ENCODE measurements around the gene GALNT2.

The GALNT2 gene

DNA sequence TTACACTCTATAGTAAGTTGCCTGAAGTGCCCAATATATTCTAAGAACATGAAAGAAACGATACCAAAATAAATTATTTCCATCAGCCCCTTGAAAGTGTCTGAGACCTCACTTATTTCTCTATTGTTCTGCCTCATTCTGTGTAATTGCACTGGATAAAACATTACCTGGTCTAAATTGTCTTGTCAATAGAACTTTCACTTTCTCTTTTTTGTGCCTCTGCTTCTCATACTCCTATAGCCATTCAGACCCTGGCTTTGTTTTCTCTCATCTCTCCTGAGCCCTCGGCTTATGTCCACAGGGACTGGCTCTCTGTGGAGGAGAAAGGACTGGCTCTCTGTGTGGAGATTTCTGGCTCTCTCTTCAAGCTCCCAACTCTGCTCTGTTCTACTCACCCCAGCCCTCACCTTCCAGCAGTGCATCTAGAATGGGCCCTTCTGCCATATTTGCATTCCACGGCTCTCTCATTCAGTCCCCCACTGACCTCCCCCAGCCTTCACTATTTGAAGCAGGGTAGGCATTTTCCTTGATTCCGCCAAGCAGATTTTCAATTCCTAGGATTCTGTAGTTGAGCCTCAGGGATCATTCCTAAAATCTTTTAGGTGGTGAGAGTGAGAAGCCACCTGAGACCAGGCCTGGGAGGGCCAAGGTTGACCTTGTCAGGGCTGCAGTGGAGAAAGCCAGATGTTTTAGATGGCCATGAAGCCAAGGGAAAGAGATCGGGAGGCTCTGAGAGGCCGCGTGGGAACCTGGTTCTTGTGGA lies 15.9 kb upstream of the GALNT2 start:
- DNase-seq (ENCODE audit: low spot score), result no peak

DNA sequence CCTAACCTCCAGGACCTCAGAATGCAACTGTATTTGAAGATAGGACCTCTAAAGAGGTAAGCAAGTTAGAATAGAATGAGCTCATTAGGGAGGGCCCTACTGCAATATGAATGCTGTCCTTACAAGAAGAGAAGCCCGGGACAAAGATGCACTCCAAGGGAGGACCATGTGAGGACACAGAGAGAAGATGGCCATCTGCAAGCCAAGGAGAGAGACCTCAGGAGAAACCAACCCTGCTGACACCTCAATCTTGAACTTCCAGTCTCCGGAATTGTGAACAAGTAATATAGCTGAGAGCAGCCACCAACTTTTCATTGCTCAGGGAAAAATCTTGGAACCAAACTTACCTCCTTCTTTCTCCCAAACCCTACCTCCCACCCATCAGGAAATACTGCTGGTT lies 15.0 kb upstream of the GALNT2 start:
- no peak for DNase-seq (ENCODE audit: low spot score)

- DNase-seq (ENCODE audit: low spot score), result no peak
Observed at GRCh38 chr1:230052665-230053064, 14.4 kb upstream of the GALNT2 start.

DNA sequence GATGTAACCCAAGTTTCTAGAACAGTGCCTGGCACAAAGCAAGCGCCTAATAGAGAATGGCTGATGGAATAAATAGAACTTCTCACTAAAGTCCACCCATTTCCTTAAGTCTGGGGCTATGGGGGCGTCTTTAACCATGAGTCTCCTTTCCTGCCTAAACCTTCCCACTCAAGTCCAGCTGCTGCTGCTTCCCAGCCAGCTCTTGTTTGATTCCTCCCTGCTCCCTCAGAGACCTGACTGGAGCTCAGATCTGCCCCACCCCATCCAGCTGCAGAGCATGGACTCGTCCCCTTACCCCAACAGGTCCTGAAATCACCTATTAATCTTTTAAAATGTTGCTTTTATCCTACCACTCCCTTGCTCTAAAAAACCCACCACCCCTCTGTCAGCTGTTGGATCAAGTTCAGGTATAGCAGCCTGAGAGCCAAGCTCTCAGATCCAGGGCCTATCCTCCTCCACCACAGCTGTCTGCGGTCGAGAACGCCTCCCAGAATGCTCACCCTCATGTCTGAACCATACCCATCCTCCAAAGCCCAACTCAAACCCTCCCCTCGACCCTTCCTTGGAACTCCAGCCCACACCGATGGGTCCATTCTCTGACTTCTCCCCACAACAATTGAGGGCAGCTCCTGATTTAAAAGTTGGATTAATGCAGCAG lies 12.8 kb upstream of the GALNT2 start:
- DNase-seq (ENCODE audit: low spot score), result no peak

DNA sequence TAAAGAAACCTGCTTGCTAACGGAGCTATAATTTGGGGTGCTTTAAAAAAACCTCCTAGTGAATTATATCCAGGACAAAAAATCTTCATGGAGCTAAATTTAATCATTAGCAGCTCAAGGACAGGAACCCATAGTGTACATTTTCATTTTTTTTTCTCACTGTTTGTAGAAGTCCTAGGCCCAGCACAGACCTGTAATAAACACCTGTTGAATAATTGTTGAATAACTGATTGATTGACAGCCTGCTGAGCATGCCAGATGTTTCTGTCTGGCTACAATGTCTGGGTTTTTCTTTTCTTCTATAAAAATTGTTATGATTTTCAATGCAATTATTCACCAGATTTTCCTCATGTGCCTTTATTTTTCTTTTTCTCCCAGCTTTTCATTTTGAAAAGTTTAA lies 10.9 kb upstream of the GALNT2 start:
- no peak for DNase-seq (ENCODE audit: low spot score)

DNA sequence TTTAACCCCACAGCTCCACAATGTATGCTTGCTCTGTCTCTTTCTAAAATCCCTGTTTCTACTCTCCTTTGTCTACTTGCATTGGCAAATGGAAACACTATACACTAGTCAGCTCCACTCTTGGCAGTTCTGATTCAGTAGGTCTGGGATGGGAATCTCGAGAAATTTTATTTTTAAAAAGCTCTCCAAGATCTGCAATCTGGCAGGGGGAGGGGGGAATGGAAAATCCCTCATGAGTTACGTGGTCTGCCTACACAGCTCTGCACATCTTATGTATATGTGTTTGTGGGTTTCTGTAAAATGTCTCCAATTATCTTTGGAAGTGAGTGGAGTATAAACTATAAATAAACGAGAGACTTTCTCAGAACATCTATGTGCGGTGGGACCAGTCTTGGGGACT lies 9.9 kb upstream of the GALNT2 start:
- DNase-seq (ENCODE audit: low spot score), result no peak

DNA sequence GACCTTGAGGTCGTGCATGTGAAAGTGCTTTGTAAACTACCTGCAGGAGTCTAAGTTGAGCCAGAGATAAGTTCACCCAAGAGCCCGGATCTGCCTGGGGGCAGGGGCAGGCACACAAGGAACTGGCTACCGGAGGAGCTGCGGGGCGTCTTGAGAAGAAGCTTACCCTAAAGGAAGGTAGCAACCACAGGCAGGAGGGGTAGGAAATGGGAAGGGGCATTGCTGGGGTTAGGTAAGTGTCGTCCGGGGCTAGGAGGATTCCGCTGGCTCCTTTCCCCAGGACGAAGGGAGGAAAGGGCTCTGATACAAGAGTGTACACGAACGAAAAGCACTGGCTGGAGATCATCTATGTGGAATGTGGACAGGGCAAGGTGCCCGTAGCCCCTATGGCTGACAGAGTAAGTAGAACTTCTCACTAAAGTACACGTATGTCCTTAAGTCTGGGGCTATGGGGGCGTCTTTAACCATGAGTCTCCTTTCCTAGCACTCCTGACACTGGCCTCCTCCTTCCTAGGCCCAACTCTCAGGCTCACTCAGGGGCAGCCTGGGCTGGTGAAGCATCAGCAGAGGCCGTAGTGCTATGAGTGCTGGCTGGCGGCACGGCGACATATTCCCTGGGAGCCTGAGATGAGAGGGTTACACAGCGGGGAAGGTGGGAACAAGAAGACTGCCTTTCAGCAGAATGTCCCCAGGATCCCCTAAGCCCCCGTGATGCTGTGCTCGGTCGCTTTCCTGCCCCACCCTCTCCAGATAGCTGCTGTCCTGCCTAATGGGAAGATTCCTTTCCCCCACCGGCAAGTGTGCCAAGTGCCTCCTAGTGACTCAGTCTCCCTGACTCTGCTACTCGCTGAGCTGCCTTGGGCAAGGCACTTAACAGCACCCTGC lies 9.1 kb upstream of the GALNT2 start:
- no peak for DNase-seq (ENCODE audit: low spot score)

DNA sequence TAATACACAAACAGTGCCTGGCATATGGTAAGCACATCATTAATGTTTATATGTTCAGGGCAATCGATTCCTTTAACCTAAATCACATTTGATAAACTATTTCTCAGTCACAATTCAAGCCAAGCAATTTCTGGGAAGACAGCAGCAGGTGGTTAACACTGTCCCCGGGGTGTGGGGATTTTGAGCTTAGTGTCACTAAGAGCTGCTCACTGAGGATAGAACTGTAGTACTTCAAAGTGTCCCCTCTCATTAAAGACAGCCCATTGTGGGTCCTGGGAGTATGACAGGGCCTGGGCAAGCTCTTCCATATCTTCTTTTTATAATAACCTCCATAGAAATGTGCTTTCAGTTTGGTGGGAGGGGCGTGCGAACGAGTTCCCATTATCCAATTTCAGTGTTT lies 8.4 kb upstream of the GALNT2 start:
- DNase-seq (ENCODE audit: low spot score), result no peak

- DNase-seq (ENCODE audit: low spot score), result no peak
Observed at GRCh38 chr1:230061801-230062200, 5.2 kb upstream of the GALNT2 start.

DNA sequence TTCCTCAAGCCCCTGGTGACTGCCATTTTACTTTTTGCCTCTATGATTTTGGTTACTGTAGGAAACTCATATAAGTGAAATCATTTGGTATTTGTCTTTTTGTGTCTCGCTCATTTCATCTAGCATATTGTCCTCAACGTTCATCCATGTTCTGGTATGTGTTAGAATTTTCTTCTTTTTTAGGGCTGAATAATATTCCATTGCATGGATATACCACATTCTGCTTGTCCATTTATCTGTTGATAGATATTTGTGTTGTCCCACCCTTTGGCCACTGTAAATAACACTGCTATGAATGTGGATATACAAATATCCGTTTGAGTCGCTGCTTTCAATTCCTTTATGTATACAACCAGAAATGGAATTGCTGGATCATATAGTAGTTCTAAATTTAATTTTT lies 4.5 kb upstream of the GALNT2 start:
- DNase-seq (ENCODE audit: low spot score), result no peak

DNA sequence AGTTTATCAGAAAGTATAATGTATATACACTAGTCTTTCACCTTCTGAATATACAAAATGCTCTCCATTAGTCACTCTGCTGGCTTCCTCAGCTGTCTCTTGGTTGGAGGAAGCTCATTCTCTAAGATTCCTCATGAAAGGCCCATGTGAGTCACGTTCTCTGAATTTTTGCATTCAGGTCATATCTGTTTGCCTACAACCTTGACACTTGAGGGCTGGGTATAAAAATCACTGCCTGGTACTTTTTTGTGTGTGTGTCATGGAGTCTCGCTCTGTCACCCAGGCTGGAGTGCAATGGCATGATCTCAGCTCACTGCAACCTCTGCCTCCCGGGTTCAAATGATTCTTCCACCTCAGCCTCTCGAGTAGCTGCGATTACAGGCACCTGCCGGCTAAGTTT lies 2.8 kb upstream of the GALNT2 start:
- DNase-seq (ENCODE audit: low spot score), result no peak

DNA sequence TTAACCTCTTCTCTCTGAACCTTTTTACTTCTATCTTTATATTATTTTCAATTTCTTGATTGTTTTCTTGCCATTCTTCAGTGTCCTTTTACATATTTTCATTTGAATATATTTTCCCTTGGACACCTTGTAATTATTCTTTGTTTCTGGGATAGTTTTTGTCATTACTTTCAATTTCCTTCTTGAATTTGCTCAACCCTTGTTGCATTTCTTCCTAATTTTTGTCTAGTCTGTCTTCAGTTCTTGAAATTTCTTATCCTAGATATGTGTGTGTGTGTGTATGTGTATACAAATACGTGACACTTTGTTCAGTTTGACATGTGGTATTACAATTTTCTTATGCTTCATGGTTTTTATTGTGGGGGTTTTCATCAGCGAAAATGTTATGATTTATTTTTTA lies 1.9 kb upstream of the GALNT2 start:
- DNase-seq (ENCODE audit: low spot score), result no peak

GRCh38 chr1:230065571-230065970 lies 1.5 kb upstream of the GALNT2 start:
- DNase-seq (ENCODE audit: low spot score), result no peak

DNA sequence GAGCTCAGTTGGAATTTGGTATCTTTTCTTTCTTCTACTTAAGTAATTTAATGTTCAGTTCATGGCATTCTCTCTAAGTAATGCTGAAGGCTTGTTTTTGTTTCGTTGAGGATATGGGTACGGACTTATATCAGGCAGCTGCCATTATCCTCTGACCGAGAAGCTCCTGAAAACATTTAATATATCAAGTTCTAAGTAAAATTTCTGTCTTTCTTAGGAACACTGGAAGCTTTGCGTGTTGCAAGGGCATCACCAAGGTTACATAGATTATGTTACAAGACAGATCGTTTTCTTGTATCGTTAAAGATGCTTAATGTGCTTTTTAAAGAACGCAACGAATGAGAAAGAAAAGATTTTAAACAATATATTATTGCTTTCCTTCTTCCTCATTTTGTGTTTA lies 1.0 kb upstream of the GALNT2 start:
- no peak for DNase-seq (ENCODE audit: low spot score)

DNA sequence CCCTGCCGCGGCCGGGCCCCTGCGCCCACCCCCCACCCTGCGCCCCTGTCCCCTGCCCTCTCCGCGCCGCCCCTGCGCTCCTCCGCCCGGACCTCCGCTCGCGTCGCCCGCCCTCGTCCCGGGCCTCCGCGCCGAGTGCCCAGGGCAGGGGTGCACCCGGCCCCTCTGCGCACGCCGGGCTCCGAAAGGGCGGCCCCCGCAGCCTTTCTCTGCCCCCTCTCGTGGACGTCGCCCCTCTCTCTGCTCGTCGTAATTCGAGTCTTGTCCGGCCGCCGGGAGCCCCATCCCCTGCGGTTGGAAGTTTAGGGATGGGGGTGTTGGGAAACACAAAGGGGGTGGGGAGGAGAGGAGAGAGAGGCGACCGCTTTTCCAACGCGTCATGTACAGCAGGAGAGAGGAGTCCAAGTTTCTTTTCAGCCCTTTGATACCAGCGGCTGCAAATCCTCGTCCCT lies 407 bp downstream of the GALNT2 start:
- no peak for DNase-seq (ENCODE audit: low spot score)

- no peak for DNase-seq (ENCODE audit: low spot score)
Observed at GRCh38 chr1:230067871-230068620, 1.0 kb downstream of the GALNT2 start.

GRCh38 chr1:230068621-230068873 lies 1.5 kb downstream of the GALNT2 start:
- DNase-seq (ENCODE audit: low spot score), result no peak

DNA sequence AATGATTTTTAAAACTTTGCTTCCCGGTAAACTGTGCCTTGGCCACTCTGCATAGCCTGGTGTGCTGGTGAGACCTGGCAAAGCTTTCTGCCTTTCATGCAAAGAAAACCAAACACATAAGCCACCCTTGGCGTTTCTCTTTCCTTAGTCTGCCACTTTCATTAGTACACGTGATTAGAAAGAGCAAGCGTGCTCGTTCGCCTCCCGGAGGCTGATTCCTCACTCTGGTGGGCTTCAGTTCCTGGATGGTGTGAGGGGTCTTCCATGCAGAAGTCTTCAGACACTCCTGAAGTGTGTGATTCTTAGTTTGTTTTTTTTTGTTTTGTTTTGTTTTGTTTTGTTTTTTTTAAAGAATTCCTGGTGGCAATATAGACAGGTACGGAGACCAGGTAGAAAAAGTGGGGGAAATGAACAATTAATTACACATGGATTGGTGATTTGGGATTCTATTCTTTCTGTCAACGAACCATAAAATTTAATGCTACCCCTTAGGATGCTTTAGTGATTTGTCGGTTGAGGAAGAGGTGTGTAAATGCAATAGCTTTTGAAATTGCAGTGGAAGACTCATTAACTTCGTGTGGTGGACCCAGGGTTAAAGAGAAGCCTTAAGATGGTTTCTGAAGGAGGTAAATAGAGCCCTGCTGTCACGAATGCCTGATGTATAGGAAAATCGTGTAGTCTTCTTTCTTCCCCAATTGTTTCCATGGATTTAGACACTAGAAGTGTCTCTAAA lies 2.1 kb downstream of the GALNT2 start:
- no peak for DNase-seq (ENCODE audit: low spot score)

DNA sequence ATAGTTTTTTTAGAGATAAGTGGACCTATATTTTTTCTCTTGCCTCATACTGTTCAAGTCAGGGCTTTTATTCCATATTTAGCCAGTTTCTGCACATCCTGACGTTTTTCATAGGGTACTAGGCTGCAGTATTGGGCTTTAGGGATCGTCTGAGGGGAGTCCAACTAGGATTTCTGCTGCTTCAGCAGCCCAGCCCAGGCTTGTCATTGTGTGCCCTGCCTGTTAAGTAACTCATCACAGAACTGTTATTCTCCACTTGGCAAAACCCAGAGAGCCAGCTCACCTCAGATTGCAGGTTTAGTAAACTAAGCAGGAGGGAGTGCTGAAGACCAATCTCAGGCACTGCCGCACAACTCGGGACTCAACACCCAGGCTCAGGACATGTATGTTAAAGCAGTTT lies 2.8 kb downstream of the GALNT2 start:
- no peak for DNase-seq (ENCODE audit: low spot score)

DNA sequence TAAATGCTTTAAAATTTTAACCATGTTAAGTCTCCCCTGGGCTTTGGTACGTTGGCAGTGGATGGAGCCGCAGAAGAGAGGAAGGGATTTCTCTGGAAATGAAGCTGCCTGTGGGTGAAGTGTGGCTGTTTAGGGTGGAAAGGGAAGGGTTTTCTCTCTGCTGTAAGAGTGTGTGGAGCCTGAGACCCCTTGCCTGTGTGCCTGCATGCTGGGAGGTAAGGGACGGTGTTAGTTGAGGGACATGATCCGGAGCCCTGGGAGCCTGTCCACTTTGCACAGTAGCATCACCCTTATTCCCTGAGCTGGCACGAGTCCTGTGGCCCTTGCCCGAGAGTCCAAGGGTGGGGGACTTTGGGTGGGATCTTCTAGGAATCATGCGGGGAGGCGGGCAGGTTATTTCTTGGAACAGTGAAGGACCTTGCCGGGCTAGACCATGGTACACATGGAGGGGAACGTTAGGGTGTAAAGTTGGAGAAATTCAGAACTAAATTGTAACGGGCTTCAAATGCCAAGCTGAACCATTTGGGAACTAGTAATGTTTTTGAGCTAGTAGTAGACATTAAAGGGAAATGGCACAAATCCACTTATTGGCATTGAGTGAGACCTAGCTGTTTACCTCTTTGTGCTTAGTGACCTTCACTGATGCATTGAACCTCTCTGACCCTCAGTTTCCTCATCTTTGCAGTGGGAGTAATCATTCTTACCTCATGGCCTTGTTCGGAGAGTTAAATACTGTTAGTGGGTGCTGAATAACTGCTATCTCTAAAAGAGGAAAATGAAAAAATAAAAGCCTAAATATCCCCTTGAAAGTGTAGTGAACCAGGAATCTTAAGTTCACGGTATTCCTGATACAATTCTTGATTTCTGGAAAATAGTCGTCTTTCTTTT lies 3.5 kb downstream of the GALNT2 start:
- no peak for DNase-seq (ENCODE audit: low spot score)

DNA sequence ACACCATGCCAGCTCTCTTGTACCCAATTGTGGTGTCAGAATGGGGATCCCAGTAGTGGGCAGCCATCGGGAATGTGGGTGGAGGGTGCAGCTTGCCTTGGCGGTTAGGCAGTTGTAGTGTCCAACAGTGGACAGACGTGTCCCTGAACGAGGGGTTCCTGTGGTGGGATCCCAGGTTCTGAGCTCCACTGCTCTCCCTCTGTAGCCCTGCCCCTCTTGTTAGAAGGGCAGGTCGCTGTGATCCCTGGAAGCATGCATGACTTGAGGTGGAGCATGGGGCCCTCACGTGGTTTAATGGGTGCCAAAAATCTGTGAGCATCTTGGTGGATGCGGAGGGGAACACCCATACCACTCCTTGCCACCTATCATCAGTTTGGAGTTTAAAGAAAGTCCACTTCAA lies 4.3 kb downstream of the GALNT2 start:
- DNase-seq (ENCODE audit: low spot score), result no peak
